ENCODE results near the gene CLBA1.

Gene CLBA1

GRCh38 chr14:104996483-104996882 lies 10.9 kb downstream of the CLBA1 start:
- no peak for DNase-seq (ENCODE audit: extremely low spot score)
- ChIA-PET POLR2A (no interaction called here), CTCF (no interaction called here)
- TF ChIP-seq SUZ12 (IDR thresholded peaks at IDR 0.05) (no peak), PKNOX1 (IDR thresholded peaks at IDR 0.05) (no peak), LEF1 (IDR thresholded peaks at IDR 0.05; ENCODE audit: borderline replicate concordance) (no peak), FOXM1 (IDR thresholded peaks at IDR 0.05; ENCODE audit: borderline replicate concordance) (no peak), HDGF (IDR thresholded peaks at IDR 0.05; ENCODE audit: borderline replicate concordance) (no peak), ELF4 (IDR thresholded peaks at IDR 0.05) (no peak), BHLHE40 (IDR thresholded peaks at IDR 0.05; ENCODE audit: borderline replicate concordance) (no peak), ZNF384 (IDR thresholded peaks at IDR 0.05) (no peak), TARDBP (IDR thresholded peaks at IDR 0.05) (no peak), FOXK2 (IDR thresholded peaks at IDR 0.05) (no peak), CTBP1 (IDR thresholded peaks at IDR 0.05; ENCODE audit: borderline replicate concordance) (no peak), NFRKB (IDR thresholded peaks at IDR 0.05) (no peak)

GRCh38 chr14:104998801-104999200 lies 13.2 kb downstream of the CLBA1 start:
- ChIA-PET CTCF (interaction anchor here (0.5 kb wide), 1 partner anchor 114 kb away, joined by 3 read pairs; no protein-coding TSS in a partner anchor), POLR2A (interaction anchor here (1.0 kb wide), 1 partner anchor 22 kb away, joined by 3 read pairs; the partner anchor contains the start of gene CDCA4)
- no peak for DNase-seq (ENCODE audit: extremely low spot score)
- TF ChIP-seq L3MBTL2 (conservative IDR thresholded peaks at IDR 0.05): no peak

- POLR2A ChIA-PET: interaction anchor here (0.7 to 1.0 kb wide), 2 partner anchors 22 to 239 kb away, joined by 3 read pairs; partner anchors contain the start of gene CDCA4
- CTCF ChIA-PET: no interaction called here
- no peak for DNase-seq (ENCODE audit: extremely low spot score)
- no peak for TF ChIP-seq PKNOX1 (IDR thresholded peaks at IDR 0.05)
- no peak for TF ChIP-seq ELF4 (IDR thresholded peaks at IDR 0.05)
- no peak for TF ChIP-seq HDGF (IDR thresholded peaks at IDR 0.05; ENCODE audit: borderline replicate concordance)
- no peak for TF ChIP-seq BHLHE40 (IDR thresholded peaks at IDR 0.05; ENCODE audit: borderline replicate concordance)
- TF ChIP-seq SP1 (IDR thresholded peaks at IDR 0.05): no peak
- no peak for TF ChIP-seq L3MBTL2 (conservative IDR thresholded peaks at IDR 0.05)
- no peak for TF ChIP-seq ZNF384 (IDR thresholded peaks at IDR 0.05)
- TF ChIP-seq FOXM1 (IDR thresholded peaks at IDR 0.05; ENCODE audit: borderline replicate concordance): no peak
- no peak for TF ChIP-seq LEF1 (IDR thresholded peaks at IDR 0.05; ENCODE audit: borderline replicate concordance)
- no peak for TF ChIP-seq NFRKB (IDR thresholded peaks at IDR 0.05)
- TF ChIP-seq ARNT (IDR thresholded peaks at IDR 0.05): no peak
- TF ChIP-seq SUZ12 (IDR thresholded peaks at IDR 0.05): no peak
- no peak for TF ChIP-seq FOXK2 (IDR thresholded peaks at IDR 0.05)
- TF ChIP-seq CTBP1 (IDR thresholded peaks at IDR 0.05; ENCODE audit: borderline replicate concordance): no peak
- no peak for TF ChIP-seq TARDBP (IDR thresholded peaks at IDR 0.05)
- no peak for TF ChIP-seq FOXA1 (IDR thresholded peaks at IDR 0.05)
Observed at GRCh38 chr14:104999361-104999760, 13.8 kb downstream of the CLBA1 start.

GRCh38 chr14:105005329-105005928 lies 19.8 kb downstream of the CLBA1 start:
- ChIA-PET CTCF (interaction anchor here (1.6 to 1.9 kb wide), 2 partner anchors 40 to 41 kb away, joined by 5 to 6 read pairs; no protein-coding TSS in a partner anchor), POLR2A (interaction anchor here (3.9 kb wide), 1 partner anchor 14 kb away, joined by 29 read pairs; the partner anchor contains the start of gene CDCA4)
- no peak for TF ChIP-seq HDGF (IDR thresholded peaks at IDR 0.05; ENCODE audit: borderline replicate concordance)
- TF ChIP-seq FOXK2 (IDR thresholded peaks at IDR 0.05): no peak
- TF ChIP-seq SP1 (IDR thresholded peaks at IDR 0.05): no peak
- TF ChIP-seq ARNT (IDR thresholded peaks at IDR 0.05): no peak
- TF ChIP-seq PKNOX1 (IDR thresholded peaks at IDR 0.05): no peak
- TF ChIP-seq CTBP1 (IDR thresholded peaks at IDR 0.05; ENCODE audit: borderline replicate concordance): no peak
- no peak for TF ChIP-seq TARDBP (IDR thresholded peaks at IDR 0.05)
- TF ChIP-seq LEF1 (IDR thresholded peaks at IDR 0.05; ENCODE audit: borderline replicate concordance): no peak
- no peak for TF ChIP-seq NFRKB (IDR thresholded peaks at IDR 0.05)
- no peak for TF ChIP-seq FOXA1 (IDR thresholded peaks at IDR 0.05)
- no peak for TF ChIP-seq SUZ12 (IDR thresholded peaks at IDR 0.05)
- no peak for TF ChIP-seq ZNF384 (IDR thresholded peaks at IDR 0.05)
- no peak for TF ChIP-seq L3MBTL2 (conservative IDR thresholded peaks at IDR 0.05)
- no peak for TF ChIP-seq ELF4 (IDR thresholded peaks at IDR 0.05)
- no peak for TF ChIP-seq FOXM1 (IDR thresholded peaks at IDR 0.05; ENCODE audit: borderline replicate concordance)
- no peak for TF ChIP-seq BHLHE40 (IDR thresholded peaks at IDR 0.05; ENCODE audit: borderline replicate concordance)
- no peak for DNase-seq (ENCODE audit: extremely low spot score)

GRCh38 chr14:105005929-105006830 lies 20.6 kb downstream of the CLBA1 start:
- no peak for DNase-seq (ENCODE audit: extremely low spot score)
- TF ChIP-seq FOXA1 (IDR thresholded peaks at IDR 0.05) (no peak), CTBP1 (IDR thresholded peaks at IDR 0.05; ENCODE audit: borderline replicate concordance) (no peak), FOXM1 (IDR thresholded peaks at IDR 0.05; ENCODE audit: borderline replicate concordance) (no peak), SUZ12 (IDR thresholded peaks at IDR 0.05) (no peak), LEF1 (IDR thresholded peaks at IDR 0.05; ENCODE audit: borderline replicate concordance) (no peak), BHLHE40 (IDR thresholded peaks at IDR 0.05; ENCODE audit: borderline replicate concordance) (no peak), SP1 (IDR thresholded peaks at IDR 0.05) (no peak), ARNT (IDR thresholded peaks at IDR 0.05) (no peak), ZNF384 (IDR thresholded peaks at IDR 0.05) (no peak), L3MBTL2 (conservative IDR thresholded peaks at IDR 0.05) (no peak), TARDBP (IDR thresholded peaks at IDR 0.05) (no peak), ELF4 (IDR thresholded peaks at IDR 0.05) (no peak), HDGF (IDR thresholded peaks at IDR 0.05; ENCODE audit: borderline replicate concordance) (no peak), NFRKB (IDR thresholded peaks at IDR 0.05) (no peak), PKNOX1 (IDR thresholded peaks at IDR 0.05) (no peak), FOXK2 (IDR thresholded peaks at IDR 0.05) (no peak)
- ChIA-PET POLR2A (interaction anchor here (1.0 to 3.9 kb wide), 2 partner anchors 12 to 13 kb away, joined by 3 to 29 read pairs; partner anchors contain the start of gene CDCA4), CTCF (interaction anchor here (1.6 kb wide), 1 partner anchor 40 kb away, joined by 6 read pairs; no protein-coding TSS in a partner anchor)
